GM10847 (cell line): ENCODE results near the gene ROBO1.

Experiments
- POLR2A ChIP-seq: IDR thresholded peaks from 2 replicates; pipeline ENCODE4 v1.6.1; 2011; ENCODE audit not compliant: insufficient read length; ENCODE audit errors: extremely low read depth

ROBO1 gene

DNA sequence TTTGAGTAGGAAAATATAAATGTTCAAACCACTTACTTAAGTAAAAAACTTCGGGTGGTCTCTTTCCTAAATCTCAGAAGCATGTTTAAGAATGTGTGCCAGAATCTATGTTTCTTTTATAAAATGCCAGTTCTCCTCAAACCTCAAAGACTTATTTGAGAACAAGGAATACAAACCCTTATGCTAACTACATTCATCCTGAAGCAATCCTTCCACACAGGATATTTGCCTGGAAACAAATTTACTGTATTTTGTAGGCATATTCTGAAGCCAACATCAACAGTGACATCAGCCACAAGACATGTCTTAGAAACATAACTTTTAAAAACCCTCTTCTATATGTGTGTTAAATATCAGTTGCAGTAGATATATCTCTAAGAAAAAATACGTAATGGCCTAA, 1077.0 kb downstream of the ROBO1 start:
- TF ChIP-seq POLR2A = no peak

GRCh38 chr3:78689378-78689777, 1078.4 kb downstream of the ROBO1 start:
- no peak for TF ChIP-seq POLR2A

- TF ChIP-seq POLR2A = no peak
Measured at GRCh38 chr3:78687520-78687919, 1080.3 kb downstream of the ROBO1 start.

DNA sequence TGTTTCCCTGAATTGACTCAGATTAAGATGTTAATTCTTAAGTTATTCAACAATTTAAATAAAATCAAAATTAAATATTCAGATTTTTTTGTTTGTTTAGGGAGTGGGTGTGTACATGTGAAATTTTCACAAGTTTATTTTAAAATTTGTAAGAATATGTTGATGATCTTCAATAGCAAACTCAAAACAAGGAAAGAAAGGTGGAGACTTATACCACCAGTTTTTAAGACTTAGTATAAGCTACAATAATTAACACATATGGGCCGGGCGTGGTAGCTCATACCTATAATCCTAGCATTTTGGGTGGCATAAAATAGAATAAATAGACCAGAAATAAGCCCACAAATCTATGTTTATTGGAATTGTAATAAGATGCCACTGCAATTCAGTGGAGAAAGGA, 1084.5 kb downstream of the ROBO1 start:
- no peak for TF ChIP-seq POLR2A

DNA sequence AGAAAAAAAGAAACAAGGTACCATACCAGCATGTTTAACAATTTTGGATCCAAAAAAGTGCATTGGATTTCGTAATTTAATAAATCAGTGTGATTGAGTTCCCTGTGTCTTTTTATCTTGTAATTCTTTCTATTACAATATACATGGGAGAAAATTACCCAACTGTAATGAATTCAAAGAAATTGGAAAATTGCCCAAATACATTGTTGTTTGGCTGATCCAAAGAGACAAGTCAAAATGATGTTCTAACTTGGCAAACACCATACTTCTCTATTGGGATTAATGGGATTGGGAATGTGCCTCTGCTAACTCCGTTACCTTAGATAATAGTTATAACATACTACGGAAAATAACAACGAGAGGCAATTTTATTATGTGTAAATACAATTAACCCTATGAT, 1097.1 kb downstream of the ROBO1 start:
- no peak for TF ChIP-seq POLR2A

- no peak for TF ChIP-seq POLR2A
Measured at GRCh38 chr3:78670094-78670493, 1097.7 kb downstream of the ROBO1 start.

DNA sequence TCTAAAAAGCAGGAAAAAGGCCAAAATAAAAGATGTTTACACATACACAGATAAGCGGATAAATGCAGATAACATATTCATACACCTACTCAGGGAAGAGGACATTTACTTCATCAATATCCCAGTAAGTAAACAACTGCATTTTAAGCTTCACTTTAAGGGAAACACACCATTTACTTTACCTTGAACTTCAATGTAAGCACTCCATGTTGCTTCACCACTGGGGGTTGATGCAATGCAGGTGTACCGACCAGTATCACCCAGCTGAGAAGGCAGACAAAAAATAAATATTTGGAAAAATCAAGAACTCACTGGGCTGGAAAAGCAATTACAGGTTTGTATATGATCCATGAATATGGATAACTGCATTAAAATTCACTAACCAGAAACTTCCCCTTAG, 1099.5 kb downstream of the ROBO1 start:
- TF ChIP-seq POLR2A = no peak

DNA sequence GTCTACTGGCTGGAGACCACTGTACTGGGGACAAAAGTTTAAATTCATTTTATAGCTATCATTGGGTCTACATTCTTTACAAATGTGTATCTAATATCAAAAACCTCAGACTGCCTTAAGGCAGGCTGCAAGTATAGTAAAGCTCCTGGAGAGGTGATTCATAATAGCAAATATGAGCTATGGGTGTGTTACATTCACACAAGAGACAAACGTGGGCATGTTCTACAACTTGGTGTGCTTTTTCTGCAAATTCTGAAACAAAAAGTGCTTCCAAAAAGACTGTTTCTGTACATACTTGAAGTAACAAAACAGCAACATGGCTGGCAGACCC, 1101.4 kb downstream of the ROBO1 start:
- no peak for TF ChIP-seq POLR2A

GRCh38 chr3:78665776-78666469, 1101.9 kb downstream of the ROBO1 start:
- TF ChIP-seq POLR2A = no peak

DNA sequence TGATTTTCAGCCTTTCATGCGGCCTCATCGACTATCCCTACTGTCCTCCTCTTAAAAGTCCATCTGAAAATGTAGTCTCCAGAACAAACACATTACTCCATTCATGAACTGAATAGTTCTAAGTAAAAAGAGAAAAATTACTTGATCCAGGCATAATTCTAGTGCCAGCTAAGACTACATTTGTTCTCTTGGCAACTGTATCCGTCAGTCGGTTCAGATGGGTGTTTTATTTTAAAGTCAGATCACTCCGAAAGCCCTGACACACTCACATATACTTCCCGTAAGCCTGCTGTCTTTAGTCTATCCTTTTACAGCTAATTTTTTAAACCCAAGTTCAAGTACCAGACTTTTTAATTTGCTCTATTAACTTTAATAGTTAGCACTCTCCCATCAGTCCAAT, 1102.7 kb downstream of the ROBO1 start:
- no peak for TF ChIP-seq POLR2A

DNA sequence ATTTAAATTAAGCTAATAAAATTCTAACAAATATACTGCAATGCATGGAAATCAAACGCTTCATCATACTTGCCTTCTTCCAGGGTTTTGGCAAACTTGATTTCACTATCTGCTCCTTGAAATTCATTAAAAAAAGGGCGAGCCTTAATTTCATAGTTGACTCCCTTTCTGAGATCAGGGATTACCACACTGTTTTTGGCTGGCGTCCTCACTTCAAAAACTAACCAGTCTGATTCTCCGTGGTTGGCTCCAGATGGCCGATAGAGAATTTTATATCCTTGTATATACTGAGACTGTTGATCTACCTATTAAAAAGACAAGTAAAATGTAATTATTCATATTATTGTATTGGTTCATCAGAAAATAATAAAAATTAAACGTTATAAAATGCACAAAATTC, 1106.8 kb downstream of the ROBO1 start:
- no peak for TF ChIP-seq POLR2A

GRCh38 chr3:78659386-78659987, 1108.3 kb downstream of the ROBO1 start:
- TF ChIP-seq POLR2A = no peak

GRCh38 chr3:78647726-78648125, 1120.1 kb downstream of the ROBO1 start:
- no peak for TF ChIP-seq POLR2A

- no peak for TF ChIP-seq POLR2A
Measured at GRCh38 chr3:78645628-78646310, 1122.0 kb downstream of the ROBO1 start.

DNA sequence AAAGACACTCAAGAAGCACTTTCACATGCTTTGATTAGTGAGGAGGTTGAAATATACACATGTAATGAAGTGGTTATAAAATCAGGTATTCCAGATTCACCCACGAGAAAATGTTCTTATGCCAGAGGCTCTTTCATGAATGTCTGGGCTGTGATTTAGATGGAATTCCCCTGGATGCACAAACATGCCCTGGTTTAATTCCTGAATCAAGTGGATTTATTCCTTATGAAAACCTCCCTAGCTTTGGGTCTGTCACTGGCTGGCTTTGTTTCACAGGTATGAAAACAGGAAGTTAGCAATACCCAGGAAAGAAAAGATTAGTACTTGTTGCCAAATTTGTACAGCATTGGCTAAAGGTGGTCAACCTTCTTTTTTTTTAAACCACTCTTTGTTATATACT, 1123.0 kb downstream of the ROBO1 start:
- TF ChIP-seq POLR2A = no peak

DNA sequence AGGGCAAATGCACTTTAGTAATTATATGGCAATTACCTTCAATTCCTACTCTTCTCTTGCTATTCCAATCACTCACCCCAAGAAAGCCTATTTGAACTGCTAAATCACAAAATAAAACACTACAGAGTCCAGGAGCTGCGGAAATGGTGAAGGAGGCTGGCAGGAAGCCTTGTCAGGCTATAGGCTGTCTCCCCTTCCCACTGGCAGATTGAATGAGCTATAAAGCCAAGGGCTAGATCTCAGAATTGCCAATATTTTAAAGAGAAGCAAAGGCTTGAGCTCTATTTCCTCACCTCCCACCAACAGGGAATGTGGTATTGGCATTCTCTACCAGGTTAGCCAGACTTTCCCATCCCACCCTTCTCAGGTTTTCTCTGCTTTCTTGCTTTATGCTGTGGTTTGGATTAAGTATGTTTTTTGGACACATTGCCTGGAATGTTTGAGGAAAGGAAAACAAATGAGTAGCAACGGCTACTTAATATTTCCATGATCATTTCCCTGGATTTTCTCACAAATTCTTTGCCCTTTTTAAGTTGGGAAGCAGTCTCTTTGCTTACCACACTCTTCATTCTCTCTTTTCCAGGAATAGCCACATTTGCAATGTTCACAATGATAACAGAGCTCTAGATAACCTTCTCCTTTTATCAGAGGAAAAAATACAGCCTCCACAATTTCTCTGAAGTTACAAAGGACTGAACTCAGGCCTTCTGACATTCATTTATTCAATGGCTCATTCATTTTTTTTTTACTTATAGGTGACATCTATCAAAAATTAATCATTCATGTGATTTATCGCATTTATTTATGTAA, 1125.4 kb downstream of the ROBO1 start:
- no peak for TF ChIP-seq POLR2A
